ENCODE measurements around the gene CCDC92B.

GRCh38 chr17:2798678-2799077 is 49.2 kb upstream of the CCDC92B start:
- no peak for TF ChIP-seq ELF1 (IDR thresholded peaks at IDR 0.05)
- no peak for TF ChIP-seq POLR2AphosphoS5 (IDR thresholded peaks at IDR 0.05; ENCODE audit: low read depth, low read length)
- no peak for TF ChIP-seq CTCF (IDR thresholded peaks at IDR 0.05)
- TF ChIP-seq EZH2phosphoT487 (IDR thresholded peaks at IDR 0.05; ENCODE audit: borderline replicate concordance, low read depth) = no peak
- TF ChIP-seq RCOR1 (IDR thresholded peaks at IDR 0.05; ENCODE audit: low read length) = no peak
- no peak for TF ChIP-seq CHD2 (IDR thresholded peaks at IDR 0.05; ENCODE audit: low read length, partially characterized antibody)
- no peak for TF ChIP-seq MAX (IDR thresholded peaks at IDR 0.05; ENCODE audit: low read depth)
- no peak for TF ChIP-seq NRF1 (IDR thresholded peaks at IDR 0.05; ENCODE audit: low read depth, low read length)
- no peak for TF ChIP-seq FOXM1 (IDR thresholded peaks at IDR 0.05; ENCODE audit: low read depth)
- no peak for TF ChIP-seq RXRA (IDR thresholded peaks at IDR 0.05; ENCODE audit: borderline replicate concordance, low read depth)

Data from SK-N-SH (cell line).